EH (cell line): Measurements from ENCODE around the gene GPR162.

ENCODE experiments used
- DNase-seq: peaks from one replicate; pipeline ENCODE4 v3.0.0-alpha.2; 2015; ENCODE audit warnings: low read depth

Gene GPR162, protein sequence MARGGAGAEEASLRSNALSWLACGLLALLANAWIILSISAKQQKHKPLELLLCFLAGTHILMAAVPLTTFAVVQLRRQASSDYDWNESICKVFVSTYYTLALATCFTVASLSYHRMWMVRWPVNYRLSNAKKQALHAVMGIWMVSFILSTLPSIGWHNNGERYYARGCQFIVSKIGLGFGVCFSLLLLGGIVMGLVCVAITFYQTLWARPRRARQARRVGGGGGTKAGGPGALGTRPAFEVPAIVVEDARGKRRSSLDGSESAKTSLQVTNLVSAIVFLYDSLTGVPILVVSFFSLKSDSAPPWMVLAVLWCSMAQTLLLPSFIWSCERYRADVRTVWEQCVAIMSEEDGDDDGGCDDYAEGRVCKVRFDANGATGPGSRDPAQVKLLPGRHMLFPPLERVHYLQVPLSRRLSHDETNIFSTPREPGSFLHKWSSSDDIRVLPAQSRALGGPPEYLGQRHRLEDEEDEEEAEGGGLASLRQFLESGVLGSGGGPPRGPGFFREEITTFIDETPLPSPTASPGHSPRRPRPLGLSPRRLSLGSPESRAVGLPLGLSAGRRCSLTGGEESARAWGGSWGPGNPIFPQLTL

DNA sequence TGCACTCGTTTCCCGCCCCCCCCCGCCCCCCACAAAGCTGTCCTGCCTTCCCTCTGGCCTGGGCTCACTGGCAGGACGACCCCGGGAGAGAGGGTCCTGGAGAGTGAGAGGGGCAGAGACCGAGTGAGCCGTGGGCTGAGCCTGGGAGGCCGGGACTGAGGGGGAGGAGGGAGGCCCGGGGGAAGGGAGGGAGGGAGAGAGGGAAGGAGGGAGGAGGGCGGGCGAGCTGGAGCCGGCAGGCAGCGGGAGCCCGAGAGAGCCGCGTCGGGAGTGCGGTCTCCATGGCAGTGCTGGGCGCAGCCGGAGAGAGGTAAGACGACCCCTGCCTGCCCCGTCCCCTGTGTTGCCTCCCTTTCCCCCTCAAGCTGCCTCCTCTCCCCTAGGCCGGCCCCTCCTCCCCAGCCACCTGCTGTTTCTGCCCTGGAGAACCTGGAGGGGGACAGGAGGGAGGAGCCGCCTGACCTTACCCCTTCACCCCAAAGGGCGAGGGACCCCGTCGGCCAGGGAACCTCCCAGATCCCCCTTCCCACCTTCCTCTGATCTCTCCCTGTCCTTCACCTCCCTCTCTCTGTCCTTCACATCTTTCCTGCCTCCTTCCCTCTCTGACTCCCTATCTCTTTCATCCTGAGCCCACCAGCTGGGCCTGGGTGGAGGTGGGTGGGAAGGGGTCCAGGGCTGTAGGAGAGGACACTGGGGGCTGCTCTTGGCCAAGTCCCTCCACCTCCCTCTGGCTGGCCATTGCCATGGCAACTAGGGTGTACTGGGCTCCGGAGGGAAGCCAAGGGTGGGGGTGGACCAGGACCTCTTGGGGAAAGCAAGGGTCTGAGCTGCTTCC is at the start of gene GPR162:
Gene GPR162, plus strand, starts transcription at position 231 of the 835 bp plus-strand sequence. CDS start 2,078 bp downstream, outside the sequence.
- peak; percentile 72 for DNase-seq

DNA sequence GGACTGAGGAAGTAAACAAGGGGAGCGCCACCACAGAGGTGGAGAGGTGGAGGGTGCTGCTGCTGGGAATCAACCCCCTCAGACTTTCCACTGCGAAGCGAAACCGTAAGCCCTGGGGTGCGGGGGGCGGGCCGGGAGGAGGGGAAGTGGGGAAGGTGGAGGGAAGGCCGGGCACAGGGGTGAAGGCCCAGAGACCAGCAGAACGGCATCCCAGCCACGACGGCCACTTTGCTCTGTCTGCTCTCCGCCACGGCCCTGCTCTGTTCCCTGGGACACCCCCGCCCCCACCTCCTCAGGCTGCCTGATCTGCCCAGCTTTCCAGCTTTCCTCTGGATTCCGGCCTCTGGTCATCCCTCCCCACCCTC is 49.3 kb upstream of the GPR162 start, which contains the start of gene LAG3:
Gene LAG3, plus strand, starts transcription at position 190 of the 365 bp plus-strand sequence. CDS start 333 bp downstream, outside the sequence.
- no peak for DNase-seq

DNA sequence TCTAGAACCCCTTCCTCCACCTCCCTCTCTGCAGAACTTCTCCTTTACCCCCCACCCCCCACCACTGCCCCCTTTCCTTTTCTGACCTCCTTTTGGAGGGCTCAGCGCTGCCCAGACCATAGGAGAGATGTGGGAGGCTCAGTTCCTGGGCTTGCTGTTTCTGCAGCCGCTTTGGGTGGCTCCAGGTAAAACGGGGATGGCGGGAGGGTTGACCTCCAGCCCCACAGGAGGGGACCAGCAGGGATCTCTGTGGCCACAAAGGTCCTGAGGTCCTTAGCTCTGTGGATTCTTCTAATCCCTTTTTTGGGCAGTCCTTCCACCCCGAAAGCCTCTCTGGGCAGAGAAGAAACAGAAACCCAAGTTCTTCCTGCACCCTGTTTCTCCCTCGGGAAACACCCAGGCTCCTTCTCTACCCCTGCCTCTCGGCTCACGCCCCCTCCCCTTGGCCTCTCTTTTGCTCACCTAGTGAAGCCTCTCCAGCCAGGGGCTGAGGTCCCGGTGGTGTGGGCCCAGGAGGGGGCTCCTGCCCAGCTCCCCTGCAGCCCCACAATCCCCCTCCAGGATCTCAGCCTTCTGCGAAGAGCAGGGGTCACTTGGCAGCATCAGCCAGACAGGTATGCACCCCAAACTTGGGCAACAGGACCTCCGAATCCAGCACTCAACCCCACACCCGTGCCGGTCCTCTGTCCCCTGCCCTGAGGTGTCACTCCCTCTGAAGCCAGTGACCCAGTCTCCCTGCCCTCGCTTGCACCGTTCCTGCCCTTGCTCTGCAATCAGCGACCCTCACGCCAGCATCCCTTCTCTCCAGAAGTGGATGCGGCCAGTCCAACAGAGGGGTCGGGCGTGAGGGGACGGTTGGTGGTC is 48.7 kb upstream of the GPR162 start:
- no peak for DNase-seq

DNA sequence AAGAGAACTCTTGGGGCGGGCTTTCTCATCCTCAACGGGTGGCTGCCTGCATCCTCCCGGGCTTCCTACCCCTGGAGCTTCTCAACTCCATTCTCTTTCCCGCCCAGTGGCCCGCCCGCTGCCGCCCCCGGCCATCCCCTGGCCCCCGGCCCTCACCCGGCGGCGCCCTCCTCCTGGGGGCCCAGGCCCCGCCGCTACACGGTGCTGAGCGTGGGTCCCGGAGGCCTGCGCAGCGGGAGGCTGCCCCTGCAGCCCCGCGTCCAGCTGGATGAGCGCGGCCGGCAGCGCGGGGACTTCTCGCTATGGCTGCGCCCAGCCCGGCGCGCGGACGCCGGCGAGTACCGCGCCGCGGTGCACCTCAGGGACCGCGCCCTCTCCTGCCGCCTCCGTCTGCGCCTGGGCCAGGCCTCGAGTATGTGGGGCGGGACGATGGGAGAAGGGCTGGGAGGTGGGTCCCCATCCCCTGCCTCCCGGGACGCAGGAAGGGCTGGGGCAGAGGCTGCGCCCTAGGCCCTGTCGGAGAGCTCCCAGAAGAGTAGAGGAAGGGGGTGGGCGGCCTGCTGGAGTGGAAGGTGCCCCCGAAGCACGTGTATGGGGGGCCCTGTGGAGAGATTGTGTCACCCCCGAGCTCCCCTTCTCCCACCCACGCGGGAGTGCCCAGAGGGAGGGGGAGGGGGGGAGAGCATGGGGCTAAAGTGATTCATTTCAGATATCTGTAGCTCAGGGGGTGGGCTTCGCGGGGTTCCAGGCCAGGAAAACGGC is 47.9 kb upstream of the GPR162 start:
- DNase-seq, result no peak

DNA sequence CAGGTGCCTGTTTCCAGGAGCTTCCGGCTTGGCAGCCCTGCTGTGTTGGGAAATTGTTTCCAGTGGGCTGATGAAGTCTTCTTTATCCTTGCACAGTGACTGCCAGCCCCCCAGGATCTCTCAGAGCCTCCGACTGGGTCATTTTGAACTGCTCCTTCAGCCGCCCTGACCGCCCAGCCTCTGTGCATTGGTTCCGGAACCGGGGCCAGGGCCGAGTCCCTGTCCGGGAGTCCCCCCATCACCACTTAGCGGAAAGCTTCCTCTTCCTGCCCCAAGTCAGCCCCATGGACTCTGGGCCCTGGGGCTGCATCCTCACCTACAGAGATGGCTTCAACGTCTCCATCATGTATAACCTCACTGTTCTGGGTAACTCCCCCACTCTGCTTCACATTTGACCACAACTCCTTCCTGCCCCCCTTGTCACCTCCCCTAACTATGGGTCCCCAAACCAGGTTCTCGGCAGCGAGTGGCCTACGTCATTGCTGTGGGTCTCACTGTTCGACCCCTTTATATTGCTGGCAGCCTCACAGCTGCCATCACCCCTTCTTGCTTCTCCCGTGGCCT is 47.0 kb upstream of the GPR162 start:
- no peak for DNase-seq

DNA sequence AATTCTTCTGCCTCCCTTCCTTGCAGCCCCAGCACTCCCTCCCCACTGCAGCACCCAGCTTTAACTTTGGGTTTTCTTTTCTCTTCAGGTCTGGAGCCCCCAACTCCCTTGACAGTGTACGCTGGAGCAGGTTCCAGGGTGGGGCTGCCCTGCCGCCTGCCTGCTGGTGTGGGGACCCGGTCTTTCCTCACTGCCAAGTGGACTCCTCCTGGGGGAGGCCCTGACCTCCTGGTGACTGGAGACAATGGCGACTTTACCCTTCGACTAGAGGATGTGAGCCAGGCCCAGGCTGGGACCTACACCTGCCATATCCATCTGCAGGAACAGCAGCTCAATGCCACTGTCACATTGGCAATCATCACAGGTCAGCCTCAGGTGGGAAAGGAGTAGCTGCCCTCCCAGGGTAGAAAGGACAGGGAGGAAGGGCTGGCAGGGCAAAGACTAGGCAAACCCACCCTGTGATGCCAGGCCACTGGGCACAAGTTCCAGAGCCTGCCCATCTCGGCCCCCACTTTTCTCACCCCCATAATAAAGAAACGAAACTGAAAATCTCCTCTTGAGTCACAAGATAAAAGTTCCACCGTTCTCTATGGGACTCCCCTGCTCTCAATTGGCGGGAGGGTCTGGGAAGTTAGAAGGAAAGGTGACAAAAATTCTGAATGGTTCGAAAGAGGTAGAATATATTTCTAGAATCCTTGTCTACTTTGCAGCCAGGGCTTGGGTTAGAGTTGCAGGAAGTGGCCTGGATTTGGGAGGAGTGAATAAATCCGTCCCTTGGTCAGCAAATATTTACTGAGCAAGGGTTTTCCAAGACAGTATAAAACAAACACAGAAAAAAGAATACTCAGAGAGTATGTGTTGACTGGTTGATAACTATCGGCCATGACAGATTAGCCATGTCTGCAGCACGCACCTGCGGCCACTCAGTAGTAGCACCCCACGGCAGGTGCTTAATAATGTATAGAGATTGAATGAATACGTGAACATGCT is 46.1 kb upstream of the GPR162 start:
- DNase-seq, result no peak

DNA sequence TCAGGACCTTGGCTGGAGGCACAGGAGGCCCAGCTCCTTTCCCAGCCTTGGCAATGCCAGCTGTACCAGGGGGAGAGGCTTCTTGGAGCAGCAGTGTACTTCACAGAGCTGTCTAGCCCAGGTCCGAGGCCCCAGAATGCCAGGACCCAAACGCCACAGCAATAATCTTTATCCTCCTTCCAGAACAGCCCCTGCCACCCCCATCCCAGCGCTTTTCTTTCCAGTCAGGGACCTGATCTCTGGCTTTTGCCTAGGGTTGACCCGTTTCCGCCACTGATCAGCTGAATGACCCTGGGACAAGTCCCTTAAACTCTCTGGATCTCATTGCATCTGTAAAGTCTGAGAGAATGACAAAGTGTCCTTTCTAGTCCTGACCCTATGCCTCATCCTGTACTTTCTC is 44.2 kb upstream of the GPR162 start:
- no peak for DNase-seq

DNA sequence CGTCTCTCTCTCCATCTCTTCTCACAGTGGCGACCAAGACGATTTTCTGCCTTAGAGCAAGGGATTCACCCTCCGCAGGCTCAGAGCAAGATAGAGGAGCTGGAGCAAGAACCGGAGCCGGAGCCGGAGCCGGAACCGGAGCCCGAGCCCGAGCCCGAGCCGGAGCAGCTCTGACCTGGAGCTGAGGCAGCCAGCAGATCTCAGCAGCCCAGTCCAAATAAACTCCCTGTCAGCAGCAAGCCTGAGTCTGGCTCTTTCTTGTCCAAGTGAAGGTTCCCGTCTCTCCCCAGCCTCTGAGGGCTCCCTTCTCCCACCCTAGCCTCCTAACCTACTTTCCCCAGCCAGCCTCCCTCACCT is 43.4 kb upstream of the GPR162 start:
- DNase-seq, result peak; percentile 35

DNA sequence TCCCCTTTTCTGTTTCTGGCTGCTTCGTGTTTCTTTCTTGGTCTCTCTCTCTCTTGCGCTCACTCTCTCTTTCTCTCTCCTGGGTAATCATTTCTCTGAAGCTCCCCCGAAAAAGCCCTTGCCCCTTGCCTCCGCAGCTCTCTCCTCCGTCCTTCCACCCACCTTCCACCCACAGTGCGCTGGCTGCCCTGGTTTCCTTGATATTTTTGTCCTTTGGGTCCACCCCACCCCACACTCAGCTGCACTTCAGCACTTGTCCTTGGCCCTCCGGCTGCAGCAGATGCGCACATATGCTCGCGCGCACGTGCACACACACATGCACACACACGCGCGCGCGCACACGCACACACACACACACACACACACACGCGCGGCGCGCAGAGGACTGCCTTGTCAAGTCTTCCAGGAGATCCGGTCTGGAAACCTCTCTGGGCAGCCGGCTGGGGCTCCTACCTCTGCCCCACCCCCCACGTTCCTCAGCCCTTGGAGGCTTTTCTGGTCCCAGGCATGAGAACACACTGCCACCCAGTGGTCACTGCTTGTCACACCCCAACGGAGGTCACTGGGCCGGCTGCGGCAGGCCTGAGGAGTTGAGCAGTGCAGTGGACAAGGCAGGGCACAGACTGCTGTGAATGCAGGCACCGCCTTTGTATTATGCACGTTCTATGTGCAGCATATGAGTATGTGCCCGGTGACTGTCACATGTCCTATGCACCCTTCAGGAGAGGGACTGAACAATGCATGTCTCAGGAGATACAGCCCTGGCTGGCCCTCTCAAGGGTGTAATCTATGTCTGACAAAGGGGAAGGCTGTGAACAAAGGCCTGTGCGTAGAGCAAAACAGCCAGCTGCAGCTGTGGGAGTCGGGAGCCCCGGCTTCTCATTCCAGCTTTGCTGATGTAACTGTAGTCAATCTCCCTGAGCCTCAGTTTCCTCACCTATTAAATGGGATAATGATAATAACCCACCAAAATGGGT is 42.8 kb upstream of the GPR162 start:
- DNase-seq, result peak; percentile 95

DNA sequence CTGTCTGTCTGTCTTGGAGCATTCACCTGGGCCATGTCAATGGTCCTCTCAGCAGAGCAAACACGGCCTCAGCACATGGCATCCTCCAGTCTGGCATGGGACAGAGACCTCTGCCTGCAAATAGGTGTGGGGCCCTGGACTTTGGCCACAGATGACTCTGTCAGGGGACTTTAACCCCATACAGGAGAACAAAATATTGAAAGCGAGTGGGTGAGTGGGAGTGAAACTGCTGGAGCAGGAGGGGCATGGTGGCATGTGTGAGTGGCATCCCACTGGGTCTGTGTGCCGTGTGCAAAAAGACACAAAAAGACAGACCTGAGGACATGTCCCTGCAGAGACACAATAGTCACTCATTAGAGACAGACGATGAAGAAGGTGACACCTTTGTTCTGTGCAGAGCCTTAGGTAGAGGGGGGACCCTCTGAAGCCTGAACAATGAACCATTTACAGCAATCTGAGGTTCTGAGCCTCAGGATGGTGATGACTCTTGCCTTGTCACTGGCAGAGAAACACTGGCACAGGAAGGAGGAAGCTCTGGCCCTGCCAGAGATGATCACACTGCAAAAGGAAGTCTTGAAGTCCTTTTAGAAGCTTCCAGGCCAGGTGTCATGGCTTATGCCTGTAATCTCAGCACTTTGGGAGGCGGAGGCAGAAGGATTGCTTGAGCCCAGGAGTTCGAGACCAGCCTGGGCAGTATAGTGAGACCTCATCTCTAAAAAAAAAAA is 41.8 kb upstream of the GPR162 start:
- no peak for DNase-seq

DNA sequence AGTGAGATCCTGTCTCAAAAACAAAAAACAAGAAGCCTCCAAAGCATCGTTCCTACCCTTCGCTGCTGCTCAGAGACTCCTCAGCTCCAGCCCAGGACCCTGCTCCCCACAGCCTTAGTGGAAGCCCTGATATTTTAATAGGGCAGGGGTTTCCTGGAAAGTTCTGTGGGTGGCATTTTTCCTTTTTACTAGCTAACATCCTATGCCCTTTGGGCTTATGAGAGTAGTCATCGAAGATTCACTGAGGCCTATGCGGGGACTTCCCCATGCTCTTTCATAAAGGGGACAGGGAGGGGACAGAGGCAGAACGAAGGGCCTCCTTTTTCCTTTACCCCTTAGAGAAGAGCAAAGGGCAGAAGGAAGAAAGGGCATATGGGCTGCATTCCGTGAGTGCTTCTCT is 41.0 kb upstream of the GPR162 start:
- DNase-seq, result no peak

DNA sequence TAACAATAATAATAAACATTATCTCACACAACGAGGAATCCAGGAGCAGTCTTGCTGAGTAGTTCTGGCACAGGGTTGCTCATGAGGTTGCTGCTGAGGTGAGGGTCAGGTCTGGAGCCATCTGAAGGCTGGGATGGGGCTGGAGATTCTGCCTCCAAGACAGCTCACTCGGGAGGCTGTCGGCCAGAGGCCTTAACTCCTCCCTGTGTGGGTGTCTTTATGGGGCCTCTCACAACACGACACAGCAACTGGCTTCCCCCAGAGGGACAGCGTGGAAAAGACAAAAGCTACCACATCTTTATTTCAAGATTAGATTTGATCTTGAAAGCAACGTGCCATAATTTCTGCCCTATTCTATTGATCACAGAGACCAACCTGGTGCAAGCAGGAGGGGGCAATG is 39.5 kb upstream of the GPR162 start:
- DNase-seq, result no peak

DNA sequence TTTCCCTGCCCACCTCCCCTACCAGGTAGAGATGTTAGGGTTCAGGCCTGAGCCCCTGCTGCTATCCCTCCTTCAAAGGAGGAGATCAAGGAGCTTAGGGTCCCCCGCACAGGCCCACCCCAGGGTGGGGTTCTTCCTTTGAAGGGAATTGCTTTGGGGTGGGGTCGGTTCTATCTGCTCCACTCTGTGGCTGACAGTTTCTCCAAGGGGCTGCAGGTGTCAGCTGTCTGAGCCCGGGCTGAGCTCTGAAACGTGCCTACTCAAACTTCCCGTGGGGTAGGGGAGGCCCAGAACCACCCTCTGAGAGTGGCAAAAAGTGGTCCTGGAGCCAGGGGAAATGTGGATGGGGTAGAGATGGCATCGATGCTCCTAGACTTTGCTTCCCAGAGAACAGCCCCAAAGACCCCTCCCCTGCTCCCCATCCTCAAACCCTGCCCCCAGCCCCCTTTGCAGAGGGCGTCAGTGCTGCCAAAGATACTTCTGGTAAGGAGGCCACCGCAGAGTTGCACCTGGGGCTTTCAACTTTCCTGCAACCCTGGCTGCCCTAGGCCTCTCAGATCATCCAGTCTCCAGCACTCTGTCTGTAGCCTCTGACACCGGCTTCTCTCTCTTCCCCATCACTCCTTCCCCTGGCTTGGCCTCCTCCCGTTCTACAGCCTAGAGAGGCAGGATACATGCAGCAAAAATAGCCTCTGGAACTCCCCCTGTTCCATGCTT is 38.6 kb upstream of the GPR162 start:
- DNase-seq, result no peak

DNA sequence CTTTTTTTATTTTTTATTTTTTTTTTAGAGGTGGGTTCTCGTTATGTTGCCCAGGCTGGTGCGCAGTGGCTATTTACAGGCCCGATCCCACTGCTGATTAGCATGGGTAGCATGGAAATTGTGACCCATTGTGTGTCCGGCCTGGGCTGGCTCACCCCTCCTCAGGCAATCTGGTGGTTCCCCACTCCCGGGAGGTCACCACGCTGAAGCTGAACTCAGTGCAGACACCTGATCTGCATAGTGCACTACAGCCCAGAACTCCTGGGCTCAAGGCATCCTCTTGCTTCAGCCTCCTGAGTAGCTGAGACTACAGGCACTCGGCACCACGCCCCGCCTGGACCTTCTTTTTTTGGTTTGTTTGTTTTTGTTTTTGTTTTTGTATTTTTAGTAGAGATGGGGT is 37.8 kb upstream of the GPR162 start:
- DNase-seq, result no peak

DNA sequence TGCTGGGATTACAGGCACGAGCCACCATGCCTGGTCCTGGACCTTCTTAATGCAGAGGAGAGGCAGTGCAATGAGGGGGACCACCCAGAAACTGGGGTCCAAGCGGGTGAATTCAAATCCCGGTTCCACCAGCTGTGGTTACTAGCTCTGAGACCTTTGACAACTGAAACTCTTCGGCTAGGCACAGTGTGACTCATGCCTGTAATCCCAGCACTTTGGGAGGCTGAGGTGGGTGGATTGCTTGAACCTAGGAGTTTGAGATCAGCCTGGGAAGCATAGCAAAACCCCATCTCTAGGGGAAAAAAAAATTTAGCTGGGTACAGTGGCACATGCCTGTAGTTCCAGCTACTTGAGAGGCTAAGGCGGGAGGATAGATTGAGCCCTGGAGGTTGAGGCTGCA is 37.3 kb upstream of the GPR162 start:
- no peak for DNase-seq

DNA sequence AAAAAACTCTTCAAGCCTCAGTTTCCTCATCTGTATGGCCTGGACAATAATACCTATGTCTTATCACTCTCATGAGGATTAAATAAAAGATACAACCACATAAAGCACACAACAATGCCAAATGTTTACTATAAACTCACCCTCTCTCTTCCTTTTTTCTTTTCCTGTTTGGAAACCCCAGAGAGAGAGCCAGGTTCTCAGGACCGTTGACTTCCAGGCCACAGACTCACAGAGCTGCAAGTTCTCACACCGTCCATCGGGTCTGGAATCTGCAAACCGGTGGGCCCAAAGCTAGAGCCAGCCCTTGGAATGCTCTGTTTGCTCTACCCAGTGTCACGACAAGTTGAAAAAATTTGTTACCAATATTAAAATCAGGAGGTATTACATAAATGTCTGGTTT is 36.9 kb upstream of the GPR162 start:
- DNase-seq, result no peak
